ENCODE data around the gene ZACN.

The ZACN gene

GRCh38 chr17:76104140-76104895 is 25.3 kb downstream of the ZACN start:
- no peak for DNase-seq (ENCODE audit: low spot score)

- no peak for DNase-seq (ENCODE audit: low spot score)
Measured at GRCh38 chr17:76104896-76105231, 25.9 kb downstream of the ZACN start.

GRCh38 chr17:76106703-76107102 is 27.7 kb downstream of the ZACN start:
- DNase-seq (ENCODE audit: low spot score) = no peak

GRCh38 chr17:76107509-76107908 is 28.5 kb downstream of the ZACN start:
- peak; percentile 61 for DNase-seq (ENCODE audit: low spot score)

- no peak for DNase-seq (ENCODE audit: low spot score)
Measured at GRCh38 chr17:76111956-76112355, 33.0 kb downstream of the ZACN start.

- no peak for DNase-seq (ENCODE audit: low spot score)
Measured at GRCh38 chr17:76115138-76115754, 36.3 kb downstream of the ZACN start.

- no peak for DNase-seq (ENCODE audit: low spot score)
Measured at GRCh38 chr17:76119409-76120371, 40.7 kb downstream of the ZACN start.

- DNase-seq (ENCODE audit: low spot score) = no peak
Measured at GRCh38 chr17:76120658-76121008, 41.7 kb downstream of the ZACN start.

- DNase-seq (ENCODE audit: low spot score) = no peak
Measured at GRCh38 chr17:76121932-76122430, 43.0 kb downstream of the ZACN start.

GRCh38 chr17:76122431-76123190 is 43.6 kb downstream of the ZACN start:
- DNase-seq (ENCODE audit: low spot score) = no peak

GRCh38 chr17:76123191-76123499 is 44.2 kb downstream of the ZACN start:
- no peak for DNase-seq (ENCODE audit: low spot score)

GRCh38 chr17:76123749-76124581 is 45.0 kb downstream of the ZACN start:
- no peak for DNase-seq (ENCODE audit: low spot score)

- DNase-seq (ENCODE audit: low spot score) = no peak
Measured at GRCh38 chr17:76124582-76125390, 45.8 kb downstream of the ZACN start.

GRCh38 chr17:76125391-76125675 is 46.4 kb downstream of the ZACN start:
- DNase-seq (ENCODE audit: low spot score) = no peak

- no peak for DNase-seq (ENCODE audit: low spot score)
Measured at GRCh38 chr17:76125922-76126321, 46.9 kb downstream of the ZACN start.

- DNase-seq (ENCODE audit: low spot score) = no peak
Measured at GRCh38 chr17:76130473-76130872, 51.5 kb downstream of the ZACN start.

GRCh38 chr17:76131051-76131691 is 52.2 kb downstream of the ZACN start:
- DNase-seq (ENCODE audit: low spot score) = no peak

- DNase-seq (ENCODE audit: low spot score) = no peak
Measured at GRCh38 chr17:76131692-76132573, 53.0 kb downstream of the ZACN start.
